Muscle layer of colon (tissue), 2 donors: Measurements from ENCODE around the gene OR8U1.

ENCODE experiments used
- H3K27ac ChIP-seq: one replicate; pipeline ENCODE4 v1.7.0; 2013; ENCODE audit warnings: low read depth, mild to moderate bottlenecking, low read length, moderate library complexity
- H3K27me3 ChIP-seq, 2 donors: one replicate each; pipeline ENCODE4 v1.7.0; 2013; ENCODE audit warnings: low read length in 2 of 2, mild to moderate bottlenecking in 2 of 2; ENCODE audit not compliant: insufficient read depth in 2 of 2, control insufficient read depth in 1 of 2
- H3K36me3 ChIP-seq: one replicate; pipeline ENCODE4 v1.7.0; 2013; ENCODE audit warnings: mild to moderate bottlenecking, low read length; ENCODE audit not compliant: insufficient read depth
- H3K4me1 ChIP-seq: one replicate; pipeline ENCODE4 v1.7.0; 2013; ENCODE audit warnings: mild to moderate bottlenecking, low read length; ENCODE audit not compliant: insufficient read depth
- H3K4me3 ChIP-seq, 2 donors: one replicate each; pipeline ENCODE4 v1.7.0; 2013; ENCODE audit warnings: low read length in 2 of 2, low read depth in 1 of 2, mild to moderate bottlenecking in 1 of 2, moderate library complexity in 1 of 2
- H3K9ac ChIP-seq: one replicate; pipeline ENCODE4 v1.7.0; 2013; ENCODE audit warnings: low read length
- H3K9me3 ChIP-seq: one replicate; pipeline ENCODE4 v1.7.0; 2013; ENCODE audit warnings: mild to moderate bottlenecking, low read length
- donor health status: abdominal sarcoma.
- donor health status: Adenocarcinoma of cecum.

Gene OR8U1

GRCh38 chr11:56412396-56412795 is 37.0 kb downstream of the OR8U1 start, which contains the start of gene OR5AL1:
OR5AL1 (plus strand) TSS chr11:56412696.
- no peaks in the 10 kb centered on the region for H3K9me3 ChIP-seq
- no peaks in the 10 kb centered on the region for H3K4me1 ChIP-seq
- H3K27me3 ChIP-seq = no peaks in the 10 kb centered on the region
- H3K4me3 ChIP-seq = no peak within 1 kb of the TSS
- H3K27ac ChIP-seq = no peak within 1 kb of the TSS
- no peak within 1 kb of the TSS for H3K9ac ChIP-seq
- H3K36me3 ChIP-seq = no peaks in the 10 kb centered on the region
